Islet precursor cell (in vitro differentiated cells): ENCODE results near the gene CTCF.
"Not testable (repeated sequence)": the region's sequence is repeated elsewhere in the genome, so short reads cannot be mapped to it uniquely, and the experiment has no call there.

Experiments
- DNase-seq: peaks from one replicate; pipeline ENCODE4 v3.0.0-alpha.2; 2018

CTCF gene

GRCh38 chr16:67562526-67562917 is at the start of gene CTCF:
CTCF (plus strand) TSS chr16:67562526; CDS start chr16:67610833, 48,307 bp downstream.
- peak; percentile 89 for DNase-seq

GRCh38 chr16:67513892-67514291 is 48.4 kb upstream of the CTCF start:
- DNase-seq = not testable (repeated sequence)

- peak; percentile 83 for DNase-seq
Observed at GRCh38 chr16:67514382-67514828, 47.9 kb upstream of the CTCF start.

GRCh38 chr16:67516296-67517154 is 45.8 kb upstream of the CTCF start:
- DNase-seq = peak; percentile 57

- no peak for DNase-seq
Observed at GRCh38 chr16:67517155-67517445, 45.2 kb upstream of the CTCF start.

GRCh38 chr16:67517661-67518423 is 44.5 kb upstream of the CTCF start:
- DNase-seq = peak; percentile 46

- DNase-seq = no peak
Observed at GRCh38 chr16:67518676-67519075, 43.6 kb upstream of the CTCF start.

- no peak for DNase-seq
Observed at GRCh38 chr16:67519242-67519641, 43.1 kb upstream of the CTCF start.

GRCh38 chr16:67521095-67521804 is 41.1 kb upstream of the CTCF start:
- DNase-seq = peak; percentile 98

GRCh38 chr16:67525176-67525860 is 37.0 kb upstream of the CTCF start:
- peak; percentile 63 for DNase-seq

GRCh38 chr16:67526149-67526791 is 36.1 kb upstream of the CTCF start:
- peak; percentile 64 for DNase-seq

GRCh38 chr16:67528222-67528869 is 34.0 kb upstream of the CTCF start, which contains the start of gene RIPOR1:
RIPOR1 (plus strand) TSS chr16:67528829; CDS start chr16:67538447, 9,618 bp downstream.
- DNase-seq = peak; percentile 70

GRCh38 chr16:67528870-67529581 is 33.3 kb upstream of the CTCF start:
- peak; percentile 78 for DNase-seq

- DNase-seq = peak; percentile 60
Observed at GRCh38 chr16:67529582-67530012, 32.7 kb upstream of the CTCF start.

- peak; percentile 80 for DNase-seq
Observed at GRCh38 chr16:67530013-67530939, 32.0 kb upstream of the CTCF start.

- DNase-seq = no peak
Observed at GRCh38 chr16:67531247-67531646, 31.1 kb upstream of the CTCF start.

- no peak for DNase-seq
Observed at GRCh38 chr16:67533024-67533560, 29.2 kb upstream of the CTCF start.

GRCh38 chr16:67533987-67534386 is 28.3 kb upstream of the CTCF start:
- DNase-seq = not testable (repeated sequence)

- no peak for DNase-seq
Observed at GRCh38 chr16:67534431-67534830, 27.9 kb upstream of the CTCF start.
